Hematopoietic multipotent progenitor cell treated with erythropoietin and hydrocortisone succinate and interleukin-3 and kit ligand, for 15 days (in vitro differentiated cells): Measurements from ENCODE around the gene MBLAC1.
A peak's percentile ranks its signal among the peaks of the same experiment; 100 is the strongest.

Experiments used
- DNase-seq: peaks from one replicate; pipeline ENCODE4 v3.0.0-alpha.2; 2015; ENCODE audit warnings: low spot score

The MBLAC1 gene

DNA sequence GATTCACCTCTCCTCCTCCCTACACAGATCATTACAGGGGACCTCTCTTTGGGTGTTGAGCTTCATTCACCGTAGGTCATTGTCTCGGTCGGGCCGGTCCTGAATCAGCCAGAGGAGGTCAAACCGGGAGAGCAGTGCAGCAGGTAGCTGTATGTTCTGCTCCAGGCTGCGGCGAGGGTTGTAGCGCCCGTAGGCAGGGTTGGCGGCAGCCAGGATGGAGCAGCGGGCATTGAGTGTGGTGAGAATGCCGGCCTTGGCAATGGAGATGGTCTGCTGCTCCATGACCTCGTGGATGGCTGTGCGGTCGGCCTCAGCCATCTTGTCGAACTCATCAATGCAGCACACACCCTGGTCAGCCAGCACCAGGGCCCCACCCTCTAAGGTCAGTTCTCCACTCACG, 31.1 kb upstream of the MBLAC1 start:
- no peak for DNase-seq

DNA sequence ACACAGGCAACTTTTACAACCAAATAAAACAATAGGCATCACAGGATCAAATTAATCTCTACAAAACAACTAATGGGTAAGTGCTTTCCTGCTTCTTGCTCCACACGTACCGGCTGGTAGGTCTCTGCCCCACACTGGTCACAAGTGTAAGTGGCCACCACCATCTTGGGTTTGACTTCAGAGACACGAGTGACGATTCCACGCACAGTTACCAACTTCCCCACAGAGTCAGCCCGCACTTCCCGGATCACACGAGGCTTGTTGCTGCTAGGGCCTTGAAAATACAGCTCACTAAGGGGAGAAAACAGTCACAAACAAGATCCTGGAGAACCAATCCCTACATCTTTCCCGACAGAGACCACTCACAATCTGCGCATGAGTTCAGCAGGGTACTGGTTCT, 27.9 kb upstream of the MBLAC1 start:
- no peak for DNase-seq

DNA sequence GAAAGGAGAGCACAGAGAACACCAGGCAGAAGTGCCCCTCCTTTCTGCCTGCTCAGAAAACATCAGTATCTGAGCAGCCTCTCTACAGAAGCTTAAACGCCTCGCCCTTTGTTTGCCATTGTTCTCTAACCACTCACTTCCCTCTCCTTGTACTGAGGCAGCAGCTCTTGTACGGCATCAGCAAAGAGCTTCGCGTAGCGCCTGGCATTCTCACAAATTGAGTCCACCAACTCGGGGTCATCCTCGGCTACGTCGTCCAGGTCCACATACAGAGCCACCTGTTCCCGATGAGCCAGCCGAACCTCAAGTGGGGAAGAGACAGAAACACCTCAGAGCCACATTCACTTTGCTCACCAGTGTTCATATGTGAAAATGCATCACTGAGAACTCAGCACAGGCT, 27.3 kb upstream of the MBLAC1 start:
- no peak for DNase-seq

DNA sequence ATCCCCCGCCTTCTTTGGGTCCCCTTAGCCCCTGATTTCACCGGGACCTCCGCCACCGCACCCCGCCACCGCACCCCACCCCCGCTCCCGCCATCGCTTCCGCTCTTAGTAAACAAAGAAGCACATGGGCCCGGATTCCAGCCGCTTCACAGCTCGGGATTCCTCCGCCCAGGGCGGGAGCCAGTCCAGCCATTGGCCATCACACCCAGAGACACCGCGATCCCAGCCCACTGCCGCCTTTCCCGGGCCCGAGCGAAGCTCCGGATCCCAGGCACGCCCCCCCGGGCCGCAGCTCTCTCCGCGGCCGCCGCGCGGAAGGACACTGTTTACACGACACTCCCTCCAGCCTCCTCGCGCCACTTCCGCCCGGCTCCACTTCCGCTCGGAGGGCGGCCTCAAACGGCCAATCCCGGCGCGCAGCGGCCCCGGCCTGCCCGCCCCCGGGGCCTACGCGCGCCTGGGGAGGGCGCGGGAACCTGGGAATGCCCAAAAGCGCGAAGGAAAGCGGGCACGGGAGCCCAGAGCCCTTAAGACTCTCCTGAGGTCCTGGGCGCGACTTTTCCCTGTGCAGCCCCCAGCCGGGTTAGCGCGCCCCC, 26.2 kb upstream of the MBLAC1 start:
- peak; percentile 92 for DNase-seq

DNA sequence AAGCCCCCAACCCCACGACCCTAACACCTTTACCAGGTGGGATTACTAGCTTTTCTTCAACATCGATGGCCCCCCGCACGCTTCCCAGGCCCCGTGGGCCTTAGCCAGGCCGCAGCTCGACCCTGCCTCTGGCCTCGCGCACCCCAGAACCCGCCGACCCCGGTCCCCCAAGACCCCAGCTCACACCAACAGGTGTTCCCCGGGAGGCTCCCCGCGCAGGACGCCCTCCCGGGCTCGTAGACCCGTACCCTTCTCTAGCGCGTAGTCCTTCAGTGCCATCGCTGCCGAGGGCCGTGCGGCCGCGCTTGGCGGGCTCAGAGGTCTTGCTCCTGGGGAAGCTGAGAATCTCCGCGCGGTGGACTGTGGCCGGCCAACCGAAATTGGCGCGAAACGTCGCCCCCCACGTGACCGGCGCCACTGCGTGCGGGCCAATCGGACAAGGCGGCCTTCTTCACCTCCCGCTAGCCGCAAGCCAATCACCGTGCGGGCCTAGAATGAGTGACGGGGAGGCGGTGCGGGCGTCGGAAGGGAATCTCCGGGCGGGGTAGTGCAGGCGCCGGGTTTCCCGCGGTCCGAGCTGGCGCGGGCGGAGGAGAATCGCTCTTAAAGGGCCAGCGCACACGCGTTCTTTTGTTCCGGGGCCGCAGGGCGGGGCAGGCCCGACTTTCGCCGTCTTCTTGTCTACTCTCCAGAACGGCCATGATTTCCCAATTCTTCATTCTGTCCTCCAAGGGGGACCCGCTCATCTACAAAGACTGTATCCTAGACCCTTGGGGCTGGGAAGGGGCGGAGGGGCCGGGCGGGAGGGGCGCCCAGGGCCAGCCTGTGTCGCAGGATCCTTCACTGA, 25.5 kb upstream of the MBLAC1 start, which contains the start of the genes AP4M1 and MCM7:
Gene AP4M1, plus strand, starts transcription at position 628 of the 847 bp plus-strand sequence. Its CDS starts 72 bp downstream, at position 700.
Gene MCM7, minus strand, starts transcription at position 382 of the 847 bp plus-strand sequence. Its CDS starts 103 bp downstream, at position 279.
- DNase-seq: peak; percentile 97

DNA sequence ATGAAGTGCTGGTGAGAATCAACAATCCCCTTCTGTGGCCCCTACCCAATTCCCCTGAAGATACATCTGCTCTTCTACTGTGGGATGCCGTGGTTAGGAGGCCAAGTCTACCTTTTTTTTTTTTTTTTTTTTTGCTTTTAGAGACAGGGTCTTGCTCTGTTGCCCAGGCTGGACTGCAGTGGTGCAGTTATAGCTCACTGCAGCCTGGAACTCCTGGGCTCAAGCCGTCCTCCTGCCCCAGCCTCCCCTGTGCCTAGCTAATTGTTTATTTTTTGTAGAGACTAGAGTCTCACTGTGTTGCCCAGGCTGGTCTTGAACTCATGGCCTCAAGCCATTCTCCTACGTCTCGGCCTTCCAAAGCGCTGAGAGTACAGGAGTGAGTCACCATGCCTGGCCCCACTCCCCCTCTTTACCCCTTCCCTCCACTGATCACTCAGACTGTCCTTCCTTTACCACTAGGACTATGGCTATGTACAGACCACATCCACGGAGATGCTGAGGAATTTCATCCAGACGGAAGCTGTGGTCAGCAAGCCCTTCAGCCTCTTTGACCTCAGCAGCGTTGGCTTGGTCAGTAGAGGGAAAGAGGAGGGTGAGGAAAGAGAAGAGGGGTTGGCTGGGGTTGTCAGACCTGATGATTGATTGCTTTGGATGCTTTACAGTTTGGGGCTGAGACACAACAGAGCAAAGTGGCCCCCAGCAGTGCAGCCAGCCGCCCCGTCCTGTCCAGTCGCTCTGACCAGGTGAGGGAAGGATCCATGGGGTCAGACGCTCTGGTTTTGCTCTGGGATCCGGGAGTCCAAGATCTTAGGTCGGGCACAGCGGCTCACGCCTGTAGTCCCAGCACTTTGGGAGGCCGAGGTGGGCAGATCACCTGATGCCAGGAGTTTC, 23.6 kb upstream of the MBLAC1 start:
- DNase-seq: no peak

DNA sequence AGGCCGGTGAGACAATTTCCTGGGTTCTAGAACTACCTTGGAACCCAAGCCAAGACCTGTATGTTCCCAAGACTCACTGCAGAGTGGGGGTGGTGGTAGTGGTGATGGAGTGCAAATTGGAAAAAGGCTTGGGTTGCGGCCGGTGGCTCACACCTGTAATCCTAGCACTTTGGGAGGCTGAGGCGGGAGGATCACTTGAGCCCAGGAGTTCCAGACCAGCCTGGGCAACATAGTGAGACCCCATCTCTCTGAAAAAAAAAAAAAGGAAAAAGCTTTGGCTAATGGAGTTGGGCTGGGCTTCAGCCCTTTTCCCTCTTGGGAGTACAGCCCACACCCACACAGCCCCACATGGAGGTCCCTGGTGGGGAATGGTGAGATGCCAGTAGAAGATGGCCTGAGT, 21.2 kb upstream of the MBLAC1 start:
- no peak for DNase-seq

DNA sequence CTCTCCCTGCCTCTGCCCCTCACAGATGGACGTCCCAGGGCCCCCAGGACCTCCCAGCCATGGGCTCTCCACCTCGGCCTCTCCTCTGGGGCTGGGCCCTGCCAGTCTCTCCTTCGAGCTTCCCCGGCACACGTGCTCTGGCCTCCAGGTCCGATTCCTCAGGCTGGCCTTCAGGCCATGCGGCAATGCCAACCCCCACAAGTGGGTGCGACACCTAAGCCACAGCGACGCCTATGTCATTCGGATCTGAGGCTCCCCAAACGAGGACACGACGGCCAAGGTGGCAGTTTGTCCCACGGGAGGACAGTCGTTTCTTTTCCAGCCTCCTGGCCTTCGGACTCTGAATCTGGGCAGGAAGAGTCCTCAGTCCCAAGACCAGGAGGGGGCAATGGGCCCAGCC, 20.1 kb upstream of the MBLAC1 start:
- DNase-seq: no peak

DNA sequence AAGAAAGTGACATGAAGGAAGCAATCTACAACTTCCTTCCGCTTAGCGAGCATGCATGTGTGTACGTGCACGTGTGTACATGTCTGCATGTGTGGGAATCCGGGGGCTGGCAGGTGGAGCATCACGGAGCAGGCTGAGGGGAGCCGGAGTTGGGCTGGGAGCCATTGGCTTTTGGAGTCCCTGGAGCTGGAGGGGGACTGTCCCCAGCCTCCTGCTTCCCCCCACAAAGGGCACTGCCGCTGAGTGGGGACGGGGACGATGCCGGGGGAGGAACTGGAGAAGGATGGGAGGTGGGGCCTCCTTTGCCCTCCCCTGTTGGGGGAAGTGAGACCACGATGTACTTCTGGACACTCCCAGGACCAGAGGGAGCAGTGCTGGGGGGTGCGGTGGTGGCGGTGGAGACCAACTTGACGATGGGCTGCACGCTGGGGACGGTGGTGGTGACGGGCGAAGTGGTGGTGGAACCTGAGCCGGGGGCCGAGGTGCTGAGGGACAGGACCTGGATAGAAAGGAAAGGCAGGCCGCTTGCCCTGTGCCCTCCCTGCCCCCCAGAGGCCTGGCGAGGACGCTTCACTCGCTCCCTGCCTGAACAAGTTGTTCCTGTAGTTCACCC, 19.5 kb upstream of the MBLAC1 start:
- no peak for DNase-seq

DNA sequence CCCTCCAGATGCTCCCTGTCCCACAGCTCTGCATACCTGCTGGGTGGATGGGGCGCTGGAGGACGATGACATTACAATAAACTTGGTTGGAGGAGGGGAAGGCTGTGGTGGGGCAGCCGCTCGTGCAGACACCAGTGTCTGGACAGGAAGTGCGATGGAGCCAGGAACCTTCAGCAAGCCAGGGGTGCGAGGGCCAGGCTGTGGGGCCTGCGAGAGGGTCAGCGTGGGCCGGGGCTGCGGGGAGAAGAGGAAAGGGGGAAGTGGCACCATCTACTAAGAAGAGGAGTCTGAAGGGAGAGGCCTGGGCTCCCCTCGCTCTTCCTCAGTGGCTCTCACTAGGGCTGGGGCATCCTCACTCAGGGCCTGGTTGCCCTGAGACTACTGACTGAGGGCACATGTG, 18.9 kb upstream of the MBLAC1 start:
- DNase-seq: no peak

DNA sequence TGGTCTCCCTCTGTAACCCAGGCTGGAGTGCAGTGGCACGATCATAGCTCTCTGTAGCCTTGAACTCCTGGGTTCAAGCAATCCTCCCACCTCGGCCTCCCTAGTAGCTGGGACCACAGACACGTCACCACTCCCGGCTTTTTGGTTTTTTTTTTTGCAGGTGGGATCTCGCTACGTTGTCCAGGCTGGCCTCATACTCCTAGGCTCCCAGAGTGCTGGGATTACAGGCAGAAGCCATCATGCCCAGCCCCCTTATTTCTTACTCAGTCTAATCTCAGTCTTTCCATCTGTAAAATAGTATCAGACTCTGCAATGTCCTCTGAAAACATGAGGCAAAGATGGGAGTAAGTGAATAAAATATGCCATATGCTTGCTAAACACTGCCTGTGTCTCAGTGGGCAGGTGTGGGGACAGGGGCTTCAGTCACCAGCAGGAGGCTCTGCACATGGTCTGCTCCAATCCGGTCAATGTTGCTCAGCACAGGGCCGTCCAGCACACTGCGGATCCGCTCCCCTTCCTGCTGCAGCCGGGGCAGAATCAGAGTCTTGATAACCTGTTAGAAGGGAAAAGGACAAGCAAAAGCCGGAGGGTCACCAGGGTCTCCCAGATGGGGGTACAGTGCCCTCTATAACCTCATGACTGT, 17.1 kb upstream of the MBLAC1 start:
- no peak for DNase-seq

DNA sequence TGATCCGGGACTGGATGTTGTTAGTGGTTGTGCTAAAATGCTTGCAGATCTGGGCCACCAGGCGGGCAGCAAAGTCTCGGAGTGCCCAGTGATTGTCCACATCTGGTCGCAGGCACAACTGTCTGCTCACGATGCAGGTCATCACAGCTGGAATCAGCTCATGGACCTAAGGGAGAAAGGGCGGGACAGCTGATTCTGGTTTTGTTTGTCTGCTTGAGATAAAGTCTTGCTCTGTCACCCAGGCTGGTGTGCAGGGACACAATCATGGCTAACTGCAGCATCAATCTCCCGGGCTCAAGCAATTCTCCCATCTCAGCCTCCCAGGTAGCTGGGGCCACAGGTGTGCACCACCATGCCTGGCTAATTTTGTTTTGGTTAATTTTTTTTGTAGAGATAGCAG, 15.6 kb upstream of the MBLAC1 start:
- no peak for DNase-seq

DNA sequence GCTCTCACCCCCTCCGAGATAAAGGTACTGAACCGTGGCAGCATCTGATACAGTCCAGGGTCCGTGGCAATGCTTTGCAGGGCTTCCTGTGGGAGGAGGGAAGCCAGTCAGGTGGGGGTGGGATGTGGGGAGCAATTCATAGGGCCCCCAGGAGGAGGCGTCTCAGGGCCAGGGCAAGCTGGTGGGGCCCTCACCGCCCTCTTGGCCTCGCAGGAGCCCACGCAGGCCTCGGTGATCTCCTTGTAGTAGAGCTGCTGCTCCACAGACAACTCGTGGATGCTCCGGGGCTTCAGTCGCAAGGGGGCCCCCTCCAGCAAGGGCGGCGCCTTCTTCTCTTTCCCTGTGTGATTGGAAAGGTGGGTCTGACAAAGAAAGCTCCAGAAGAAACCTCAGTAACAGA, 14.9 kb upstream of the MBLAC1 start:
- no peak for DNase-seq

DNA sequence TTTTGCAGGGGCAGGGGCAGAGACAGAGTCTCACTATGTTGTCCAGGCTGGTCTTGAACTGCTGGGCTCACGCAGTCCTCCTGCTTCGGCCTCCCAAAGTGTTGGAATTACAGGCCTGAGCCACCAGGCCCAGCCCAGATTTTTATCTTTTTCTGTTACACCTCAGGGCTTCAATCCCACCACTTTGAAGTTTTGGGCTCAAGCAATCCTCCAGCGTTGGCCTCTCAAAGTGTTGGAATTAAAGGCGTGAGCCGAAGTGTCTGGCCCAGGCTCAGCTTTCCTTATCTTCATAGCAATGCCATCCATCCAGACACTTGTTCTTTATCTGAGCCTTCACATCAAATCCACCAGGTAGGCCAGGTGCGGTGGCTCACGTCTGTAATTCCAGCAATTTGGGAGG, 11.7 kb upstream of the MBLAC1 start:
- no peak for DNase-seq

DNA sequence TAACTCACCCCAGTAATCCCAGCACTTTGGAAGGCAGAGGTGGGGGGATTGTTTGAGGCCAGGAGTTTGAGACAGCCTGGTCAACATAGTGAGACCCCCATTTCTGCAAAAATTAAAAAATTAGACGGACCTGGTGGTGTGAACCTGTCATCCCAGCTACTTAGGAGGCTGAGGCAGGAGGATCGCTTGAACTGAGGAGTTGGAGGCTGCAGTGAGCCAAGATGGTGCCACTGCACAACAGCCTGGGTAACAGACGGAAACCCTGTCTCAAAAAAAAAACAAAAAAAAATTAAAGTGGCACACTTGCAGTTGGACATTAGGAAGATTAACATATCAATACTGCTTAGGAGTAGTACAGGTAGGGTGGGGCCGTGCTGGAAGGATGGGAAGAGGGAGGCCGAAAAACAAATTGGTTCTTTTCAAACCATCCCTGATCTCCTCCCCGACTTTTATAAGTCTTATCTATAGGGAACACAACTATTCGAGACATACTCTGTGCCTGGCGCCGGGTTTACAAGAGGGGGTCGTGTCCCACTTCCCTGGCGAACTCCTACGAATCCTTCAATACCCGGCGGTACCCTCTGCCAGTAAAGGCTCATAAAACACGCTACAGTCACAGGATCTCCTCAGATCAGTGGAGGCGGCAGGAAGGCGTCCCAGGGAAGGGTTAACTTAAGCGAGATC, 8.2 kb upstream of the MBLAC1 start:
- peak; percentile 23 for DNase-seq

DNA sequence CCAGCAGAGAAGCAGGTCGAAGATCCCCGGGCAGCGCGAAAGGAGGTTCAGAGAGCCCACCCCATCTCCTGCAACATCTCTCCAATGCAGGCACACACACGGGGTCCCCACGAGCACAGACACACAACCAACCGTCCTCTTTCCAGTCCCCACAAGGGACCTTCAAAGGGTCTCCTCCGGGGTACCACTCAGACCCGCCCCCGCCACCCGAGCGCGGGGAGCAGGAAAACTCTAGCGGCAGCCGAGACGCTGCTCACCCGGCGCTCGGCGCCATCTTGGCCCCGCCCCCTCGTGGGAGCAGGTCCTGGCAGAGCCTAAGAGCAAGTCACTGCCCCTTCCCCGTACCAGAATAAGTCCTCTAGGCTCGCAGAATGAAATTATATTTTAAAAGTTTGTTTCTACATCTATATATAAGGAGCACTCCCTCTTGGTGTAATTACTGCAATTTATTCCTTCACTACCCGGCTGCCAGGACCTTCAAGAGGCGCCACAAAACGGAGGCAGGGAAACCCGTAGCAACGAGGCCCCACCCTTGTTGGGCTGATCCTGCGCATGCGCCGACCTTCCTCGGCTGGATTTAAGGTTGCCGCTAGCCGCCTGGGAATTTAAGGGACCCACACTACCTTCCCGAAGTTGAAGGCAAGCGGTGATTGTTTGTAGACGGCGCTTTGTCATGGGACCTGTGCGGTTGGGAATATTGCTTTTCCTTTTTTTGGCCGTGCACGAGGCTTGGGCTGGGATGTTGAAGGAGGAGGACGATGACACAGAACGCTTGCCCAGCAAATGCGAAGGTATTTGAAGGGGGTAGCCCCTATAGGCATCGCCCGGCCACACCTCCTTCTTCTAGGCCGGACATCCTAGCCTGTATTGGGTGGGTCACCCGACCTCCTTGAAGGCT, 7.4 kb upstream of the MBLAC1 start, which contains the start of the genes CNPY4 and TAF6:
Gene CNPY4, plus strand, starts transcription at position 563 of the 898 bp plus-strand sequence. Its CDS starts 111 bp downstream, at position 674.
Gene TAF6, minus strand, starts transcription at position 287 of the 898 bp plus-strand sequence. CDS start 5,149 bp downstream, outside the sequence.
- peak; percentile 96 for DNase-seq

DNA sequence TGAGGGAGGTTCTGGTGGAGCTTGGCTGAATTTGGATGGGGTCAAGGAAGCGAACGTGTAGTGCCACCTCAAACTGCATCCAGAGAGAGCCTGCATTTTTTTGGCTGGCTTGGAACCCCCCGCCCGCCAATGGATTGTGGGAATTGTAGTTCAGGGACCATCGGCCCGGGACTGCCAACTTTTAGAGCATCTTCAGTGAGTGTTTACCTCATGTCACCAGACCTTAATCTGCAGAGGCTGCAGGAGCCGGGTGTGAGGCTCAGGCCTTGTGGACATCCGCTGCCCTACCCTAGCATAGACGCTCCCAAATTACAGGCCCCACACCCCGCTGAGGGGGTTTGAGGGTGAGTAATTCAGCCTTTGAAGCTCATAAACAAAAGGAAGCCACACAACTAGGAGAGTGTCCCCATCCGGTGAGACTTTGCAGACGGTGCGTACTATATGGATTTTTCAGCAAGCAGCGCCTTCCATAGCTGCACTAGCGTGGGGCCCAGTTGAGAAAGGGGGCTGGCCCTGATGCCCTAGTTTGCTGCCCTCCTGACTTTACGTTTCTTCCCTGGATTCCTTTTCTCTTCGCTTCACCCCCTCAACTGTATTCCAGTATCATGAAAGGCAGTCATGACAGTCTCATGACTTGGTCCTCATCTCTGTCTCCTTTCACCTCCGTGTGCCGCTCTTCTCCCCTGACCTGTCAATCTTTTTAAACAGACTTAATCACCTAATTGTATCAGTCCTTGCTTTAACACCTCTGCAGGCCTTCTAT, 6.6 kb upstream of the MBLAC1 start:
- DNase-seq: peak; percentile 60

DNA sequence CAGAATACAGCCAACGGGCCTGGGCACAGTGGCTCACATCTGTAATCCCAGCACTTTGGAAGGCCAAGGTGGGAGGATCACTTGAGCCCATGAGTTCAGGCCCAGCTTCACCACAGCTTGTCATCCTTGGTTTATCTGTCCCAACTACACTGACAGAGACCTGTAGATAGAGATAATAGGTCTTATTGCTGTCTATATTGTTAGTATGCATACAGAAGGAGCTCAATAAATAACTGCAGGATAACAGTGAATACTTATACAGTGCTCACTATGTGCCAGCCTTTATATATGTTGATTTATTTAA, 6.1 kb upstream of the MBLAC1 start:
- DNase-seq: no peak

DNA sequence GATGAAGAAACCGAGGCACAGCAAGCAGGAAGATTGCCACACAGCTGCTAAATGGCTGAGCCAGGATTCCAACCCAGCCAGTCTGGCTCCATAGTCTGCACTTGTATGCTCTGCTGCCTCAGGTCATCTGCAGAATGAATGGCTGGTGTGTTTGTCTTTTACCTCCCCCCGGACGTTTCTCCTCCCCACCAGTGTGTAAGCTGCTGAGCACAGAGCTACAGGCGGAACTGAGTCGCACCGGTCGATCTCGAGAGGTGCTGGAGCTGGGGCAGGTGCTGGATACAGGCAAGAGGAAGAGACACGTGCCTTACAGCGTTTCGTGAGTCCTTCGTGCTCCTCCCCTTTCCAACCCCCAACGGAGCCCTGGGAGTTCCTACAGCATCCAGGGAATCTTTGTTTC, 4.7 kb upstream of the MBLAC1 start:
- no peak for DNase-seq
